Heart left ventricle (tissue), 16 donors: Measurements from ENCODE around the gene FOLR2. TPM values are rescaled to one million over a fixed set of nuclear protein-coding genes. Genes with fewer than 3 reads are reported as not detected.

ENCODE experiments used
- ATAC-seq, 4 donors: fragments of 200-7000 bp; cut with Tn5 transposase; one replicate each; pipeline ENCODE4 v1.9.1; 2020 to 2022; ENCODE audit warnings: moderate library complexity in 4 of 4, mild to moderate bottlenecking in 3 of 4, moderate number of reproducible peaks in 1 of 4
- DNase-seq, 5 donors: peaks; one replicate each; pipeline ENCODE4 v3.0.0-alpha.2; 2020
- H3K27ac ChIP-seq, 12 donors: fragments of 200-600 bp; sonication (generic) in 4 of 12; one replicate each; pipeline versions ENCODE4 v1.5.0 to v1.8.0; 2016 to 2022; ENCODE audit warnings: mild to moderate bottlenecking in 2 of 12
- H3K27me3 ChIP-seq, 9 donors: fragments of 200-600 bp; sonication (generic) in 2 of 9; one replicate each; pipeline versions ENCODE4 v1.5.1 to v1.8.0; 2016 to 2022; ENCODE audit warnings: mild to moderate bottlenecking in 3 of 9
- H3K36me3 ChIP-seq, 9 donors: fragments of 200-600 bp; sonication (generic) in 2 of 9; one replicate each; pipeline versions ENCODE4 v1.5.0 to v1.8.0; 2018 to 2022; ENCODE audit warnings: mild to moderate bottlenecking in 2 of 9
- H3K4me1 ChIP-seq, 12 donors: fragments of 200-600 bp; sonication (generic) in 4 of 12; one replicate each; pipeline versions ENCODE4 v1.5.0 to v1.8.0; 2016 to 2022; ENCODE audit warnings: mild to moderate bottlenecking in 3 of 12
- H3K4me3 ChIP-seq, 12 donors: fragments of 200-600 bp; sonication (generic) in 4 of 12; one replicate each; pipeline versions ENCODE4 v1.5.0 to v1.8.0; 2017 to 2022; ENCODE audit warnings: mild to moderate bottlenecking in 9 of 12, moderate library complexity in 4 of 12
- H3K9me3 ChIP-seq, 12 donors: fragments of 200-600 bp; sonication (generic) in 4 of 12; one replicate each; pipeline versions ENCODE4 v1.5.0 to v1.8.0; 2016 to 2022; ENCODE audit warnings: mild to moderate bottlenecking in 1 of 12
- POLR2A ChIP-seq, 2 donors: fragments of 450-650 bp; IDR thresholded peaks; one replicate each; pipeline ENCODE4 v1.6.1; 2017; ENCODE audit warnings: antibody characterized with exemption in 2 of 2, mild to moderate bottlenecking in 2 of 2, moderate library complexity in 2 of 2
- WGBS, 4 donors: extraction: QIAGEN DNeasy Blood & Tissue Kit in 2 of 4; methylation state at CpG; one replicate each; pipeline versions ENCODE4 v1.1.5 to v1.1.7; 2013 to 2018; 5-methylcytosine and 5-hydroxymethylcytosine counted together
- intact Hi-C, 10 donors: fragments of 100-400 bp; cut with DNase I; formaldehyde crosslinking; loops; one replicate each; pipeline versions ENCODE4 v1.11.1 to v1.14.2; 2022
- polyA plus RNA-seq, 2 donors: library from polyadenylated mRNA; stranded (reverse); fragments of 200-250 nt; gene quantifications; one replicate each; pipeline ENCODE4 v1.2.3, GENCODE V29; 2013
- total RNA-seq, 9 donors: library from RNA; depleted of rRNA in 2 of 9; stranded (reverse); fragments of >200 nt in 2 of 9; fragmentation: NEBNext Ultra II Directional in 3 of 9; extraction: Animal tissue kit (Norgen Biotek cat#: 25700) in 3 of 9; gene quantifications; one replicate each; pipeline versions ENCODE4 v1.1.0 to v1.2.4, GENCODE V29; 2016 to 2023
- TF ChIP-seq, protein P1 (sequence below), 12 donors: fragments of 200-600 bp; sonication (generic) in 4 of 12; IDR thresholded peaks; one replicate each; pipeline versions ENCODE4 v1.5.0 to v1.8.0; 2018 to 2022; ENCODE audit warnings: antibody characterized with exemption in 12 of 12, mild to moderate bottlenecking in 5 of 12
- donor health status: ischemic (EF 13 %, LVEDD 7.1; RV severe dilation, severe dysfunction).
- donor health status: healthy with polysubstance abuse.
- donor health status: DM: no; HTN: yes; CAD: no.
- donor health status: DM: no; HTN: no; CAD: no.
- donor health status: ischemic (EF 25% LVEDD 6.9; RV normal size, moderate dysfunction).
- donor health status: ischemic (EF 25% LVEDD 5.7; RV mildly dilated, moderate dysfunction).
- donor health status: healthy.
- donor health status: DM: yes; HTN: yes; CAD: no.
- donor health status: ischemic (EF 35%, LVEDD 5.7; RV mildly dilated, moderate dysfunction).
- donor health status: nonischemic (EF 11% LVEDD 7.7; RV severe dilation, severe dysfunction).
- donor health status: DM: yes; HTN: yes; CAD: no.
- donor health status: PGD.
- donor health status: ischemic (EF 29% LVEDD 5.4; RV normal size, mild dysfunction).
- donor health status: nonischemic (EF 23%, LVEDD 6.1; RV moderate dilation, normal function).

The FOLR2 gene
- total and polyA plus RNA-seq, 11 donors, result 5.0 to 136 (median 14.6) TPM

DNA sequence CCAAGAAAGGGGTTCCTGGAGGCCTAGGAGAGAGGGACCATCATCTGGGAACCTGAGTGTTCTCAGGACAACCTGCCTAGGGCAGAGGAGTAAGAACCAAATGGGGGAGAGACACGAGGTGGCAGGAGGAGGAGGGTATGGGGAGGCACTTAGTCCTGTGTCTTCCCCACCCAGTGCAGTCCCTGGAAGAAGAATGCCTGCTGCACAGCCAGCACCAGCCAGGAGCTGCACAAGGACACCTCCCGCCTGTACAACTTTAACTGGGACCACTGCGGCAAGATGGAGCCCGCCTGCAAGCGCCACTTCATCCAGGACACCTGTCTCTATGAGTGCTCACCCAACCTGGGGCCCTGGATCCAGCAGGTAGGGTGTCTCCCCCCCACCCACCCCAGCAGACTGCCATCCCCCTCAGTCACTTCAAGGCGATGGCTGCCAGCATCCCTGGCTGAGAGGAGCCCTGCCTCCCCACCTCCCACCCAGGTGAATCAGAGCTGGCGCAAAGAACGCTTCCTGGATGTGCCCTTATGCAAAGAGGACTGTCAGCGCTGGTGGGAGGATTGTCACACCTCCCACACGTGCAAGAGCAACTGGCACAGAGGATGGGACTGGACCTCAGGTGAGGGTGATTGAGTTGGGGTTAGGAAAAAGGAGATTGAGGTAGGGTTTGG is 4.2 kb downstream of the FOLR2 start:
- H3K27me3 ChIP-seq, result peaks cover 0 to 7% (median 0%) of the 10 kb centered on the region in 9 donors
- H3K4me3 ChIP-seq, result no peak overlapping the region
- H3K9me3 ChIP-seq, result no peaks in the 10 kb centered on the region
- ATAC-seq (no peak), DNase-seq (no peak)
- intact Hi-C loops, result loop anchor here in 5 of 10 donors (5.0 to 10.0 kb wide), 5 partner anchors 109 to 206 kb away; partner anchors contain the start of gene ANAPC15 (in 1 of the 5)
- TF ChIP-seq, protein P1, sequence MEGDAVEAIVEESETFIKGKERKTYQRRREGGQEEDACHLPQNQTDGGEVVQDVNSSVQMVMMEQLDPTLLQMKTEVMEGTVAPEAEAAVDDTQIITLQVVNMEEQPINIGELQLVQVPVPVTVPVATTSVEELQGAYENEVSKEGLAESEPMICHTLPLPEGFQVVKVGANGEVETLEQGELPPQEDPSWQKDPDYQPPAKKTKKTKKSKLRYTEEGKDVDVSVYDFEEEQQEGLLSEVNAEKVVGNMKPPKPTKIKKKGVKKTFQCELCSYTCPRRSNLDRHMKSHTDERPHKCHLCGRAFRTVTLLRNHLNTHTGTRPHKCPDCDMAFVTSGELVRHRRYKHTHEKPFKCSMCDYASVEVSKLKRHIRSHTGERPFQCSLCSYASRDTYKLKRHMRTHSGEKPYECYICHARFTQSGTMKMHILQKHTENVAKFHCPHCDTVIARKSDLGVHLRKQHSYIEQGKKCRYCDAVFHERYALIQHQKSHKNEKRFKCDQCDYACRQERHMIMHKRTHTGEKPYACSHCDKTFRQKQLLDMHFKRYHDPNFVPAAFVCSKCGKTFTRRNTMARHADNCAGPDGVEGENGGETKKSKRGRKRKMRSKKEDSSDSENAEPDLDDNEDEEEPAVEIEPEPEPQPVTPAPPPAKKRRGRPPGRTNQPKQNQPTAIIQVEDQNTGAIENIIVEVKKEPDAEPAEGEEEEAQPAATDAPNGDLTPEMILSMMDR (IDR thresholded peaks at IDR 0.05), result no peak
- TF ChIP-seq POLR2A (IDR thresholded peaks at IDR 0.05), result no peak
- no peaks in the 10 kb centered on the region for H3K36me3 ChIP-seq
- WGBS, 4 donors, result 83 to 93% (median 92%) methylated on average over 10 of the region's 10 CpGs
- H3K4me1 ChIP-seq, result peaks cover 0 to 52% (median 16%) of the 10 kb centered on the region in 12 donors
- no peak overlapping the region for H3K27ac ChIP-seq

DNA sequence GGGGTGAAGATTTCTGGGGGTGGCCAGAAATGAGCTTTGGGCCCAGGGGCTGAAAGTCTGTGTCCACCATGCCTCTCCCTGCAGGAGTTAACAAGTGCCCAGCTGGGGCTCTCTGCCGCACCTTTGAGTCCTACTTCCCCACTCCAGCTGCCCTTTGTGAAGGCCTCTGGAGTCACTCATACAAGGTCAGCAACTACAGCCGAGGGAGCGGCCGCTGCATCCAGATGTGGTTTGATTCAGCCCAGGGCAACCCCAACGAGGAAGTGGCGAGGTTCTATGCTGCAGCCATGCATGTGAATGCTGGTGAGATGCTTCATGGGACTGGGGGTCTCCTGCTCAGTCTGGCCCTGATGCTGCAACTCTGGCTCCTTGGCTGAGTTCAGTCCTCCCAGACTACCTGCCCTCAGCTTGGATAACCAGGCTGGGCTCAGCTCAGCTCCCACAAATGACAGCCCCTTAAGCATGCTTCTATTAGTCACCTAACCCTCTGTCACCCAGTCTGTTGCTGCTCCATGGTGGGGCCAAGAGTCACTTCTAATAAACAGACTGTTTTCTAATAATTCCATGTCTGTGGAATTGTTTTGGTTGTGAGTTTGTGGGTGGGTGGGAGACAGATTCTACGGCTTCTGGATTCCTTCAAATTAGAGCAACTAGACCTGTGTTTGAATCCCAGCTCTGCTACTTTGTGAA is 4.9 kb downstream of the FOLR2 start:
- no peak for TF ChIP-seq POLR2A (IDR thresholded peaks at IDR 0.05)
- TF ChIP-seq, protein P1 (IDR thresholded peaks at IDR 0.05), result no peak
- no peaks in the 10 kb centered on the region for H3K9me3 ChIP-seq
- H3K4me3 ChIP-seq, result no peak overlapping the region
- intact Hi-C loops, result loop anchor here in 5 of 10 donors (2.0 to 10.0 kb wide), 6 partner anchors 109 to 207 kb away; partner anchors contain the start of gene ANAPC15 (in 2 of the 5)
- WGBS, 4 donors, result 81 to 95% (median 86%) methylated on average over 3 to 7 of the region's 7 CpGs
- ATAC-seq, result no peak
- H3K27ac ChIP-seq, result peak overlapping the region in 3 of 12 donors; percentile 96 to 100 (median 99)
- peaks cover 0 to 7% (median 0%) of the 10 kb centered on the region in 9 donors for H3K27me3 ChIP-seq
- H3K36me3 ChIP-seq, result no peaks in the 10 kb centered on the region
- peaks cover 0 to 55% (median 17%) of the 10 kb centered on the region in 12 donors for H3K4me1 ChIP-seq
- DNase-seq, result peak in 1 of 5 donors; percentile 39

DNA sequence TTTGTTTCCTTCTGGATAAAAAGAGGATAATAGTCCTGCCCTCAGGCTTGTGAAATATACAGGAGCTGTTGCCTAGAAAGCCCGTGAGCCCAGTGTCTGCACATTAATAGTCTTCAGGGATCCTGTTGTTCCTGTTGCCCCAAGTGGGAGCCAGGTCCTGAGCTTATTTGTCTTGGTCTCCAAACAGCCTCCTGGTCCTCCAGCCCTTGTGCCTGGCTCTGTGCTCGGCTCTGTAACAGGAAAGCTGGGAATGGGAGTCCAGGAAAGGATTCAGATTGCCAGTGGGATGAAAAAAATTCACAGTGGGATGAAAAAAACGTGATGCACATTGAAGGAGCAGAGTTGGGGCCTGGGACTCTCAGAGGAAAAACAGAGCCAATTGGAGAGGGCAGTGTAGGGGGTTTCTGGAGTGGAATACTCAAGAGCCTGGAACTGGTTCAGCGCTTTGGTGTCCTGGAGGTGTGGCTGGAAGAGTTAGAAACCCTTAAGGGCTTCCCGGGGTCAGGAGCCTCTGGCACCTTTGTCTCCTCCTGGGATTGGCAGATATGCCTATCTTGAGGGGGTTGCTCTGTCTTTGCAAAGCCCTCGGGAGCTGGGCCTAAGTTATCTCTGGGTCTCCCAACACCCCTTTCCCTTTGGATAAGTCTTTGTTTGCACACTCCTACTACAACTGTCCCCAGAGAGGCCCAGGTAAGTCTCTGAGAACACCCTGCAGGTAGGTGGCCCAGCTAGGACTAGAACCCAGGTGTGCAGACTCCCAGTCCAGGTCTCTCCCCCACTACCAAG is 5.7 kb downstream of the FOLR2 start:
- intact Hi-C loops, result loop anchor here in 5 of 10 donors (2.0 to 10.0 kb wide), 6 partner anchors 109 to 207 kb away; partner anchors contain the start of gene ANAPC15 (in 2 of the 5)
- peaks cover 0 to 7% (median 4%) of the 10 kb centered on the region in 9 donors for H3K36me3 ChIP-seq
- peaks cover 0 to 7% (median 0%) of the 10 kb centered on the region in 9 donors for H3K27me3 ChIP-seq
- TF ChIP-seq POLR2A (IDR thresholded peaks at IDR 0.05), result no peak
- TF ChIP-seq, protein P1 (IDR thresholded peaks at IDR 0.05), result no peak
- no peak for ATAC-seq
- H3K4me3 ChIP-seq, result peak overlapping the region; percentile 58 to 99 (median 88)
- WGBS, 4 donors, result 59 to 68% (median 63%) methylated on average over 6 of the region's 6 CpGs
- H3K9me3 ChIP-seq, result no peaks in the 10 kb centered on the region
- peaks cover 0 to 55% (median 17%) of the 10 kb centered on the region in 12 donors for H3K4me1 ChIP-seq
- peak in 1 of 5 donors; percentile 27 for DNase-seq
- H3K27ac ChIP-seq, result peak overlapping the region in 11 of 12 donors; percentile 96 to 100 (median 99)
